Measurements from ENCODE around the gene KIAA1217. TPM values are rescaled to one million over a fixed set of nuclear protein-coding genes. Genes with fewer than 3 reads are reported as not detected.

The KIAA1217 gene
- total and polyA plus RNA-seq, 12 donors = 6.9 to 49.5 (median 38.4) TPM

DNA sequence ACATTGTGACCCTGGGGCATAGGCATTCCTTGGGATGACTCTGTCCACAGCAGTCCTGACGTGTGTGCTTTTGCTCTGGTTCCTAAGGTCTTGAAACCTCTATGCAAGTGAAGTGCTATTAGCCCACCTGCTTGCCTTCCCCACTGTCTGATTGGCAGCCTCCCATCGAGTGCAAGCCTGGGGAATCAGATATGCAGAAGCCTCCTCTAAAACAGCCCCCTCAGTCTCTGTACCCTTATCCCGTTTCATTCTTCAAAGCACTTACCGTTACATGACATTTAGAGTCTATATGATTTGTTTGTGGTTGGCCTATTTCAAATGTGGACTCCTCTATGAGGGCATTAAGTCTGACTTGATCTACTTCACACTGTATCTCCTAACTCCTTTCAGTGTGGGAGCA is 4.3 kb downstream of the KIAA1217 start:
- H3K27ac ChIP-seq = peak overlapping the region in 4 of 10 donors; percentile 10 to 84 (median 83)
- TF ChIP-seq, protein P1, sequence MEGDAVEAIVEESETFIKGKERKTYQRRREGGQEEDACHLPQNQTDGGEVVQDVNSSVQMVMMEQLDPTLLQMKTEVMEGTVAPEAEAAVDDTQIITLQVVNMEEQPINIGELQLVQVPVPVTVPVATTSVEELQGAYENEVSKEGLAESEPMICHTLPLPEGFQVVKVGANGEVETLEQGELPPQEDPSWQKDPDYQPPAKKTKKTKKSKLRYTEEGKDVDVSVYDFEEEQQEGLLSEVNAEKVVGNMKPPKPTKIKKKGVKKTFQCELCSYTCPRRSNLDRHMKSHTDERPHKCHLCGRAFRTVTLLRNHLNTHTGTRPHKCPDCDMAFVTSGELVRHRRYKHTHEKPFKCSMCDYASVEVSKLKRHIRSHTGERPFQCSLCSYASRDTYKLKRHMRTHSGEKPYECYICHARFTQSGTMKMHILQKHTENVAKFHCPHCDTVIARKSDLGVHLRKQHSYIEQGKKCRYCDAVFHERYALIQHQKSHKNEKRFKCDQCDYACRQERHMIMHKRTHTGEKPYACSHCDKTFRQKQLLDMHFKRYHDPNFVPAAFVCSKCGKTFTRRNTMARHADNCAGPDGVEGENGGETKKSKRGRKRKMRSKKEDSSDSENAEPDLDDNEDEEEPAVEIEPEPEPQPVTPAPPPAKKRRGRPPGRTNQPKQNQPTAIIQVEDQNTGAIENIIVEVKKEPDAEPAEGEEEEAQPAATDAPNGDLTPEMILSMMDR (IDR thresholded peaks at IDR 0.05) = no peak
- H3K9me3 ChIP-seq = no peaks in the 10 kb centered on the region
- WGBS, 2 donors = 77 to 83% methylated on average over 4 of the region's 4 CpGs
- peaks cover 0 to 22% (median 0%) of the 10 kb centered on the region in 7 donors for H3K27me3 ChIP-seq
- DNase-seq = no peak
- intact Hi-C loops (cut with DNase I) = loop anchor here in 3 of 10 donors (5.0 to 10.0 kb wide), 5 partner anchors 79 to 302 kb away; no protein-coding TSS in a partner anchor
- peaks cover 12 to 95% (median 56%) of the 10 kb centered on the region in 9 donors for H3K4me1 ChIP-seq
- ATAC-seq = no peak
- no peaks in the 10 kb centered on the region for H3K36me3 ChIP-seq
- no peak overlapping the region for H3K4me3 ChIP-seq

- TF ChIP-seq, protein P1 (IDR thresholded peaks at IDR 0.05) = no peak
- DNase-seq (no peak), ATAC-seq (no peak)
- Histone ChIP-seq H3K9me3 (no peaks in the 10 kb centered on the region), H3K27me3 (peaks cover 0 to 17% (median 0%) of the 10 kb centered on the region in 7 donors), H3K4me3 (peak overlapping the region in 1 of 10 donors; percentile 25), H3K27ac (peak overlapping the region in 7 of 10 donors; percentile 61 to 84 (median 78)), H3K36me3 (peaks cover 0 to 6% (median 0%) of the 10 kb centered on the region in 9 donors), H3K4me1 (peaks cover 12 to 93% (median 57%) of the 10 kb centered on the region in 9 donors)
- intact Hi-C loops (cut with DNase I) = loop anchor here in 3 of 10 donors (5.0 to 10.0 kb wide), 5 partner anchors 78 to 301 kb away; no protein-coding TSS in a partner anchor
- 97% methylated on average over 2 of the region's 2 CpGs for WGBS, 2 donors
Measured at GRCh38 chr10:24213881-24214280, 4.9 kb downstream of the KIAA1217 start.

- intact Hi-C loops (cut with DNase I) = loop anchor here in 6 of 10 donors (5.0 to 10.0 kb wide), 7 partner anchors 38 to 300 kb away; no protein-coding TSS in a partner anchor
- H3K27me3 ChIP-seq = peaks cover 0 to 8% (median 0%) of the 10 kb centered on the region in 7 donors
- peaks cover 12 to 89% (median 57%) of the 10 kb centered on the region in 9 donors for H3K4me1 ChIP-seq
- DNase-seq (no peak), ATAC-seq (peak in 7 of 8 donors; percentile 5 to 26 (median 22))
- H3K27ac ChIP-seq = peak overlapping the region; percentile 39 to 84 (median 74)
- TF ChIP-seq, protein P1 (IDR thresholded peaks at IDR 0.05) = no peak
- WGBS, 2 donors = 43 to 62% methylated on average over 5 of the region's 5 CpGs
- no peaks in the 10 kb centered on the region for H3K9me3 ChIP-seq
- H3K4me3 ChIP-seq = peak overlapping the region in 3 of 10 donors; percentile 2 to 25 (median 20)
- peaks cover 0 to 14% (median 0%) of the 10 kb centered on the region in 9 donors for H3K36me3 ChIP-seq
Measured at GRCh38 chr10:24214762-24215161, 5.8 kb downstream of the KIAA1217 start.

GRCh38 chr10:24215196-24215595 is 6.3 kb downstream of the KIAA1217 start:
- H3K27ac ChIP-seq = peak overlapping the region; percentile 39 to 84 (median 74)
- H3K9me3 ChIP-seq = no peaks in the 10 kb centered on the region
- peaks cover 12 to 85% (median 56%) of the 10 kb centered on the region in 9 donors for H3K4me1 ChIP-seq
- DNase-seq (peak in 1 of 2 donors; percentile 47), ATAC-seq (peak; percentile 40 to 81 (median 76))
- TF ChIP-seq, protein P1 (IDR thresholded peaks at IDR 0.05) = no peak
- intact Hi-C loops (cut with DNase I) = loop anchor here in 6 of 10 donors (5.0 to 10.0 kb wide), 5 partner anchors 37 to 300 kb away; no protein-coding TSS in a partner anchor
- peak overlapping the region in 2 of 10 donors; percentile 20 to 25 for H3K4me3 ChIP-seq
- H3K27me3 ChIP-seq = peaks cover 0 to 4% (median 0%) of the 10 kb centered on the region in 7 donors
- 25 to 37% methylated on average over 4 of the region's 4 CpGs for WGBS, 2 donors
- H3K36me3 ChIP-seq = peaks cover 0 to 17% (median 3%) of the 10 kb centered on the region in 9 donors

Measured in heart right ventricle (tissue), 16 donors.